ENCODE results near the gene PPP2R5C.
"Not testable (repeated sequence)": the region's sequence is repeated elsewhere in the genome, so short reads cannot be mapped to it uniquely, and the experiment has no call there.

PPP2R5C gene

DNA sequence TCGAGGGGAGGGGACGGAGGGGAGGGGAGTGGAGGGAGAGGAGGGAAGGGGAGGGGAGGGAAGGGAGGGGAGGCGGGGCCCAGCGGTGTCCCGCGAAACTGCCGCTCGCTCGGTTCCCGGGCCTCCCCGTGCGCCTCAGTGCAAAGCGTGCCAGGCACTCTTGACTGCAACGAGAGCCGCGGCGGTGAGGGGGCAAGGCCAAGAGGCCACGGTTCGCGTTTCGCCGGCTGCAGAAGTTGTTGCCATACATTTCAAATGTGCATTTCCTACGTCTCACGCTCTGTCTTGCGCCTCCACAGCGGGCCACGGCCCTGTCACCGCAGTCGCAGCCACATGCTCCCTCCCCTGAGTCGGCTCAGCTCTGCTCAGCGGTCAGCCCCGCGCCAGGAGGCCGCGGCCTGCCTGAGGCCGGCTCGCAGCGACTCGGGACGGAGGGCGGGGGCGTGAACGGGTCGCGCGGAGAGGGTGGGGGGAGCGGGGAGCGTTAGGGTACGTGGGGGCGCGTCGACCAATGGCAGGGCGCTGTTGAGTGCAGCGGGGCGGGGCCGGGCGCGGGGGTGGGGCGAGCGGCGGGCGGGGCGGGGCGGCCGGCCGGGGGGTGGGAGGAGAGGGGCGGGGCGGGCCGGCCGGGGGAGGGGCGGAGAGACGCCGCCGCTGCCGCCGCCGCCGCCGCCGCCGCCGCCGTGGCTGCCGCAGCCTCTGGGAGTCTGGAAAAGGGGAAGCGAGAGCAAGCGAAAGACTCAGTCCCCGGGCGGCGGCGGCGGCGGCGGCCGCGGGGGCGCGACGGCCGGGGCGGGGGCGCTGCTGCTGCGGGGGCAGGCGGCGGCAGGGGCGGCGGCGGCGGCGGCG, at the start of gene PPP2R5C:
PPP2R5C (plus strand) TSS at position 678 of the 849 bp plus-strand sequence. CDS start 185 bp downstream, outside the sequence.
- peak; percentile 86 for DNase-seq

DNA sequence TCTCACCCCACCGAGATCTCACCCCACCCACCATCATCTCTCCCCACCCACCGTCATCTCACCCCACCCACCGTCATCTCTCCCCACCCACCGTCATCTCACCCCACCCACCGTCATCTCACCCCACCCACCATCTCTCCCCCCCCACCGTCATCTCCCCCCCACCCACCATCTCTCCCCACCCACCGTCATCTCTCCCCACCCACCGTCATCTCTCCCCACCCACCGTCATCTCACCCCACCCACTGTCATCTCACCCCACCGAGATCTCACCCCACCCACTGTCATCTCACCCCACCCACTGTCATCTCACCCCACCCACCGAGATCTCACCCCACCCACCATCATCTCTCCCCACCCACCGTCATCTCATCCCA, 49.7 kb upstream of the PPP2R5C start:
- DNase-seq, result not testable (repeated sequence)

DNA sequence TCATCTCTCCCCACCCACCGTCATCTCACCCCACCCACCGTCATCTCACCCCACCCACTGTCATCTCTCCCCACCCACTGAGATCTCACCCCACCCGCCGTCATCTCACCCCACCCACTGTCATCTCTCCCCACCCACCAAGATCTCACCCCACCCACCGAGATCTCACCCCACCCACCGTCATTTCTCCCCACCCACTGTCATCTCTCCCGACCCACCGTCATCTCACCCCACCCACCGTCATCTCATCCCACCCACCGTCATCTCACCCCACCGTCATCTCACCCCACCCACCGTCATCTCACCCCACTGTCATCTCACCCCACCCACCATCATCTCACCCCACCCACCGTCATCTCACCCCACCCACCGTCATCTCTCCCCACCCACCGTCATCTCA, 49.2 kb upstream of the PPP2R5C start:
- not testable (repeated sequence) for DNase-seq

DNA sequence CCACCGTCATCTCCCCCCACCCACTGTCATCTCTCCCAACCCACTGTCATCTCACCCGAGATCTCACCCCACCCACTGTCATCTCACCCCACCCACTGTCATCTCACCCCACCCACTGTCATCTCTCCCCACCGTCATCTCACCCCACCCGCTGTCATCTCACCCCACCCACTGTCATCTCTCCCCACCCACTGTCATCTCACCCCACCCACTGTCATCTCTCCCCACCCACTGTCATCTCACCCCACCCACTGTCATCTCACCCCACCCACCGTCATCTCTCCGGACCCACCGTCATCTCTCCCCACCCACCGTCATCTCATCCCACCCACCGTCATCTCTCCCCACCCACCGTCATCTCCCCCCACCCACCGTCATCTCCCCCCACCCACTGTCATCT, 48.4 kb upstream of the PPP2R5C start:
- DNase-seq, result peak; percentile 51

DNA sequence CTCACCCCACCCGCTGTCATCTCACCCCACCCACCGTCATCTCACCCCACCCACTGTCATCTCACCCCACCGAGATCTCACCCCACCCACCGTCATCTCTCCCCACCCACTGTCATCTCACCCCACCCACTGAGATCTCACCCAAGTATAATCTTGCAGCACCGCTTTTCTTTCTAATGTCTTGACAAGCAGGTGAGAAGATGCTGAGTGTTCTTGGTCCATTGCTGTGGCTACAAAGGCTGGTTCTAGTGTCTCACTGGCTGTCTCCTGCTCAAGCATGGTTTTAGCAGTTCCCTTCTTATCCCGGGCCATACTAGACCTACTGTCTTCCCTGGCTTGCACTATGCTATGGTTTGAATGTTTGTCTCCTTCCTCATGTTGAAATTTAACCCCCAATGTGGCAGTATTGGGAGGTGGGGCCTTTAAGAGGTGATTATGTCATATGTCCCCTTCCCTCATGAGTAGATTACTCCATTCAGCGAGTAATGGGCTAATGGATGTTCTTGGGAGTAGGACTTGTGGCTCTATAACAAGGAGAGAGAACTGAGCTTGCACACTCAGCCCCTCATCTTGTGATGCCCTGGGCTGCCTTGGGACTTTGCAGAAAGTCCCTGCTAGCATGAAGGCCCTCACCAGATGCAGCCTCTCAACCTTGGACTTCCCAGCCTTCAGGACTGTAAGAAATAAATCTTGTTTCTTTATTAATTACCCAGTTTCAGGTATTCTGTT, 47.7 kb upstream of the PPP2R5C start:
- DNase-seq, result peak; percentile 81

DNA sequence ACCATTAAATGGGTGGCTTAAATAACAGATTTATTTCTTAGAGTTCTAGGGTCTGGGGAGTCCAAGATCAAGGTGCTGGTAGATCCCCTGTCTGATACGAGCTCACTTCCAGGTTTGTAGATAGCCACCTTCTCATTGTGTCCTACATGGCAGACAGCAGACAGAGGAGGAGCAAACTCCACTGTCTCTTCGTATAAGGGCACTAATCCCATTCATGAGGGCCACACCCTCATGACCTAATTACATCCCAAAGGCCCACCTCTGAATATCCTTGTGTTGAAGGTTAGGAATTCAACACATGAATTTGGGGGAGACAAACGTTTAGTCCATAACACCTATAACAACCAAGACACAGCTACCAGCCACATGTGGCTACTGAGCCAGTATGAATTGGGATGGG, 47.1 kb upstream of the PPP2R5C start:
- DNase-seq, result no peak

DNA sequence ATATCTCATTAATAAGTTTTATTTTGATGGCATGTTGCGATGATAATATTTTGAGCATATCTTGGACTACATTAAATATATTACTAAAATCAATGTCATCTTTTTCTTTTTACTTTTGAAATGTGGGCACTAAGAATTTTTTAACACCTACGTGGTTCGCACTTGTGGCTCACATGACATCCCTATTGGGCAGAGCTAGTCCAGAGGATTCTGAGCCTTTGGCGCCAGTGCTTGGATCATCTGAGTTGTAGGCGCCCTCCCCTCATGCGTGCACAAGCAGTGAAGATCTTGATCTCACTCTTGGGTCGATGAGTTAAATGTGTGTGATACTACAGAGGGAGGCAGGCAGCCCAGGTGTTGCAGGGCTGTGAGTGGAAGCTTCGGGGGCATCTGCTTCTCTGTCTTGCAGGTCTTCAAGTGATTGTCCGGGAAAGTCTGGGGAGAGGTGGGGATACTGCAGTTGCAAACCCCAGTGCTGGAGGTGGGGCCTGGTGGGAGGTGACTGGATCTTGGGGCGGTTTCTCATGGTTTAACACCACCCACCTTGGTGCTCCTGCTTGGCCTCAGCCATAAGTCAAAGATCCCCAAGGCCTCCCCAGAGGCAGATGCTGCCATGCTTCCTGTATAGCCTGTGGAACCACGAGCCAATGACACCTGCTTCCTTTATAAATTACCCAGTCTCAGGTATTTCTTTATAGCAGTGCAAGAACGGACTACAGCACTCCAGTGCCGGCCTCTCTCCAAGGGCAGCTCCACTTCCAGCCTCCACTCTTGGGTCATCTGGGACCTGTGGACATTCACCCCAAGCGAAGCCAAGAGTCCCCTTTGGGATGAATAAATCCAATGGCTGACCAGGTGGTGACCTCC, 46.1 kb upstream of the PPP2R5C start:
- no peak for DNase-seq

DNA sequence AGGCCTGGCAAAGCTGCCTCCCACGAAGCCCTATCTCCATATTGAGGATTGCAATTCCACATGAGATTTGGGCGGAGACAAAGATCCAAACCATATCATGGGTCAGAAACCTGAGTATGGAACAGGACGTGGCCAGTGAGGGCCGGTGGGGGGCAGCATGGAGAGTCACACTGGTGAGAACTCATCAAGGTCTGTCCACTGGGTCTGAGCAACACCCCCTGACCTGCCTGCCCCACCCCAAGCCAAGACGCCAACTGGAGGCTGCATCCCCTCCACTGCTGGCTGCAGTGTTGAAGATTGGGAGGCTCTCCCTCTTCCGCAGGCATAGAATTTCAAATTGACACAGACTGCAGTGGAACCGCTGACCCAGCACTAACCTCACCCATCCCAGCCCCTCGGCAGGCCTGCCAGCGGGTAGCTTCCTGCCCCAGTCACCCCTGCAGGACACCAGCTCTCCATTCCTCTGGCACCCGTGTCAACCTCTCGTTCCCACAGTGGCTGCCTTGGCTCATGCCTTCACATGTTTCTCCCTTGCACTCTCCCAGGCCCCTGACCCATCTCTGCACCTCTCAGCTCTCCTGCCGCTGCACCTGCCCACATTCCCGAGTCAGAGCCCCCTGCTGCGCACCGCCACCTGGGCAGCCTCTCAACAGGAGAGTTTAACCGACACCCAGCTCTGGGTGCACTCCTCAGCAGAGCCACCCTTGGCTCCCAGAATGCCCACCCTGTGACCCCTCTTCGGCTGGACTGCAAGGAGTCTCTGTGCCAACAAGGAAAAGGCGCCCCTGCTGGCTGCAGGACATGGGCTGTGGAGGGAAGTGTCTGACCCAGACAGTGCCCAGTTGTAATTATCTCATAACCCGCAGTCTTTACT, 45.2 kb upstream of the PPP2R5C start:
- DNase-seq, result no peak

DNA sequence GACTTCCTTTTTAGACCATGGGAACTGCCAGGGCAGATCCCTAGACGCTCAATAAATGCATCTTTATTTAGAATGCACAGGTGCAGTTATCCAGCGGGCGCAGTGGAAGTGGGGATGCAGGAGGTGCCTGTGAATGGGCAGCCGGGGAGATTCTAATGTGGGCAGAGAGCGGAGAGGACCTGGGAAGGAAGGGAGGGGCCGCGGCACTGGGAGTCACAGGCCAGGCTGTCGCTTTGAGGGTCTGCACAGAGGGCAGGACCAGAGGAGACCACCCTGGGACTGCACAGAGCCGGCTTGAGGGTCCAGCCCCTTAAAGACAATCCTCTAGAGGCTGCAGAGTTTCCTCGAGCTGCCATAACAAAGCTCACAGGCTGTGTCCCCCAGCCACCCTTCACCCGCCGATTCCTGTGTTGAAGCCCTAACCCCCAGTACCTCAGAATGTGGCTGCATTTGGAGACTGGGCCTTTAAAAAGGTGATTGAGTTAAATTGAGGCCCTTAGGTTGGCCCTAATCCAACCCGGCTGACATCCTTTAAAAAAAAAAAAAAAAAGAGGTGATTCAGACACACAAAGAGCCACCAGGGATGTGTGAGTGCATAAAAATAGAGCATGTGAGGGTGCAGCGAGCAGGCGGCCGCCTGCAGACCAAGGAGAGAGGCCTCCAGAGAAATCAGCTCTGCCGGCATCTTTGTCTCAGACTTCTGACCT, 44.4 kb upstream of the PPP2R5C start:
- DNase-seq, result peak; percentile 27

DNA sequence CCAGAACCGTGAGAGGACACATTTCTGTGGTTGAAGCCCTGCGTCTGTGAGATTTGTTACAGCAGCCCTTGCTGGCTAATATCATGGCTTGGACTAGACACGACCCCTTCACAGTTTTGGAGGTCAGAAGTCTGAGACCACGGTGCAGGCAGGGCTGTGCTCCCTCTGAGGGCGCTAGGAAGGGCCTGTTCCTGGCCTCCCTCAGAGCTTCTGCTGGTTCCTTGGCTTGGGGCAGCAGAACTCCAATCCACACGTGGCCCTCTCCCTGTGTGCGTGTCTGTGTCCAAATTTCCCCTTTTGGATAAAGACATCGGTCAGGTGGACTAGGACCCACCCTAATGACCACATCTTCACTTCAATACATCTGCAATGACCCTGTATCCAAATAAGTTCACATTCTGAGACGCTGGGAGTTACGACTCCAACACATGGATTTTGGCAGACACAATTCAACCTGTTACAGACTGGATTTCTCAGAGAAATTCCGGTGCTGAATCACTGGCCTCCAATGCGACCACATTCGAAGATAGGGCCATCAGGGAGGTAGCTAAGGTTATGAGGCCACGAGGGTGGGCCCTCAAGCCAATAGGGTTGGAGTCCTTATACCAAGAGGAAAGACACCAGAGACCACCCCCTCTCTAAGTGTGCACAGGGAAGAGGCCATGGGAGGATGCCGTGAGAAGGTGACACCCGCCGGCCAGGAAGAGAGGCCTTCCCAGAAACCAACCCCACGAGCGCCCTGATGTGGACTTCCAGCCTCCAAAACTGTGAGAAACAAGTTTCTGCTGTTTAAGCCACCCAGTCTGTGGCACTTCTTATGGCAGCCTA, 43.6 kb upstream of the PPP2R5C start:
- no peak for DNase-seq

DNA sequence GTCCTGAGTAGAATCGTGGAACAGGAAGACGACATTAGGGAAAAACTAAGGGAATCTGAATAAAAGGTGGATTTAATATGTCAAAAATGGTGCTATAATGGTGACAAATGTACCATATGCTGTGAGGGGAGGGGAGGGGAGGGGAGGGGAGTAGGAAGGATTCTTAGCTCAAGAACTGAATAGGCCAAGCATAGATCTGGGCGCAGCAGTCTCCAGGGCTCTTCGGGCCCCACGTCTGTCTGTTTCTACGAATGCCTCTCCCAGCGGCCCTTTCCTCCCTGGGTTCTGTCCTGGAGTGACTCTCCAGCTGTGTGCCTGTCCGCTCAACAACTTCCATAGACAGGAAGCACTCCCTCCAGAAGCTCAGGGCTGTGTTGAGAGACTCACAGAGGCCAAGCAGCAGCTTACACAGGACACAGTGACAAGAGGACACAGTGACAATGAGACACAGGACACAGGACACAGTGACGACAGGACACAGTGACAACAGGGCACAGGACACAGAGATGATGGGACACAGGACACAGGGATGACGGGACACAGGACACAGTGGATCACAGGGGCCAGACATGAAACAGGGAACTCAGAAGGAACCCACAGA, 42.4 kb upstream of the PPP2R5C start:
- no peak for DNase-seq

DNA sequence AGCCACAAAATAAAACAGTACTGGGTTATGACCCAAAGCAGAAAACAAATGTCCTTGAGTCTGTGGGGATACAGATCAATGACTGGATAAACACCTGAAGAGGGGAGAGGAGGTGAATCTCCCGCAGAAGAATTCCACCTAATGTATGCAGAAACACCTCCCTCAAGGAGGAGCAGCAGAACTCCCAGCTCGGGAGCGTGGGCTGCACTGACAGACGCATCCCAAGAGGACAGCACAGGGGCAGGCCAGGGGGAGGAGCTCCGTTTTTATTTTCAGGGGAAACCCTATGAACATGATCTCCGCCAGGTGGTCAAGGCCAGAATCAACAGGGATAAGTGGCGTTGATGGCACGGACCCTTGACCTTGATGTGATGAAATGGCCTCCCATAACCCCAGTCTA, 41.8 kb upstream of the PPP2R5C start:
- DNase-seq, result no peak

DNA sequence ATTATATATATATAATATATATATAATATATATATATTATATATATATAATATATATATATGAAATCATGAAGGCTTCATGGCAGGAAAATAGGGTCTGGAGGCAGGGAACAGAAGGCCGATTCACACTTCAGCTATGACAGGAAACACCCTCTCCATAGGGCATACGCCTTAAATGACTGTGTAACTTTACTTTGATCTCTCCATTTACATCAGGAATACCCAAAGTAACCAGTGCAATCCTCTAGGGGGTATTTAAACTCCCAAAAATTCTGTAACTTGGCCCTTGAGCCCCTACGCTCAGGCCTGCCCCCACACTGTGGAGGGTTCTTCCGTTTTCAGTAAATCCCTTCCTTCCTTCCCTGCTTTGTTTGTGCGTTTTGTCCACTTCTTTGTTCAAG, 40.4 kb upstream of the PPP2R5C start:
- no peak for DNase-seq

DNA sequence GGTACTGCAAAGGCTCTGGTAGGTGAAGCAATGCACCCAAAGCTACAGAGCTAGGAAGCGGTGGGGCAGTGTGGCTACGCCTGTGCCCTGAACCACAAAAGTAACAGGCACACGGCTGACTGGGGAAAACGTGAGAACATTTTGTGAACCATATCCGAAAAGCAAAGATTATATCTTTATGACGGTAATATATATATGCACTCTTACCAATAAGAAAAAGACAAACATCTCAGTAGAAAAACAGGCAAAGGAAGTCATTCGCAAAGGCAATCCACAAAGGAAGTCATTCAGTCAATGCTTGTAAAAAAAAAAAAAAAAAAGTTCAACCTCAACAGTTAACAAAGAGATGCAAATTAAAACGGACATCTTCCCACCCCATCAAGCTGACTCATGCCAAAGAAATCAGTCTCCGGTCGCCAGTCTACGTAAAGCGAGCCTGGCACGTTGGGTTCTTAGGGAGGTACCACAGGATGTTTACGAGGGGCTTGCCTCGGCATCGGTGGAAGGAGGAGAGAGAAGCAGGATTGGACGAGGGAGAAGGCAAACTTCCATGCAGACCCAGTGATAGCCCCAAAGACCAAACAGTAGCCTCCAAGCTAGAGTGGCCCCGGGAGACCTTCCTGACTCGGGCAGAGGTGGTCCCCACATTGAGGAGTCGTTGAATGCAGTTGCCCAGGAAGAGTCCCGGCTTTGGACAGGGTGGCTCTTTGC, 39.4 kb upstream of the PPP2R5C start:
- DNase-seq, result peak; percentile 92

DNA sequence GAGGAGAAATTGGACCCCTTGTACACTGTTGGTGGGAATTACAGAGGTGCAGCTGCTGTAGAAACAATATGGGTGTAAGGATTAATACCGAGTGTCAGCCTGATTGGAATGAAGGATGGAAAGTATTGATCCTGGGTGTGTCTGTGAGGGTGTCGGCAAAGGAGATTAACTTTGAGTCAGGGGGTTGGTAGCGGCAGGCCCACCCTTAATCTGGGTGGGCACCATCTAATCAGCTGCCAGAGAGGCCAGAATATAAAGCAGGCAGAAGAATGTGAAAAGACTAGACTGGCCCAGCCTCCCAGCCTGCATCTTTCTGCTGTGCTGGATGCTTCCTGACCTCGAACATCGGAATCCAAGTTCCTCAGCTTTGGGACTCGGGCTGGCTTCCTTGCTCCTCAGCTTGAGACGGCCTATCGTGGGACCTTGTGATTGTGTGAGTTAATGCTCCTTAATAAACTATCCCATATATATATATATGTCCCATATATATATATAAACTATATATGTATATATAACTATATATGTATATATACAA, 38.4 kb upstream of the PPP2R5C start:
- DNase-seq, result no peak

DNA sequence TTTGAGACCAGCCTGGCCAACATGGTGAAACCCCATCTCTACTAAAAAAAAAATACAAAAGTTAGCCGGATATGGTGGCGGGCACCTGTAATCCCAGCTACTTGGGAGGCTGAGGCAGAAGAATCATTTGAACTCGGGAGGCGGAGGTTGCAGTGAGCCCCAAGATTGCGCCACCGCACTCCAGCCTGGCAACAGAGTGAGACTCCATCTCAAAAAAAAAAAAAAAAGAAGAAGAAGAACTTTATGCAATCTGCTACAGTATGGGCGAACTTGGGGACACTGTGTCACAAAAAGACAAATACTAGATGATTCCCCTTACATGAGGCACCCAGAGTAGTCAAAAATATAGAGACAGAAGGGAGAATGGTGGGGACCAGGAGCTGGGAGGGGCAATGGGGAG, 35.9 kb upstream of the PPP2R5C start:
- DNase-seq, result not testable (repeated sequence)

DNA sequence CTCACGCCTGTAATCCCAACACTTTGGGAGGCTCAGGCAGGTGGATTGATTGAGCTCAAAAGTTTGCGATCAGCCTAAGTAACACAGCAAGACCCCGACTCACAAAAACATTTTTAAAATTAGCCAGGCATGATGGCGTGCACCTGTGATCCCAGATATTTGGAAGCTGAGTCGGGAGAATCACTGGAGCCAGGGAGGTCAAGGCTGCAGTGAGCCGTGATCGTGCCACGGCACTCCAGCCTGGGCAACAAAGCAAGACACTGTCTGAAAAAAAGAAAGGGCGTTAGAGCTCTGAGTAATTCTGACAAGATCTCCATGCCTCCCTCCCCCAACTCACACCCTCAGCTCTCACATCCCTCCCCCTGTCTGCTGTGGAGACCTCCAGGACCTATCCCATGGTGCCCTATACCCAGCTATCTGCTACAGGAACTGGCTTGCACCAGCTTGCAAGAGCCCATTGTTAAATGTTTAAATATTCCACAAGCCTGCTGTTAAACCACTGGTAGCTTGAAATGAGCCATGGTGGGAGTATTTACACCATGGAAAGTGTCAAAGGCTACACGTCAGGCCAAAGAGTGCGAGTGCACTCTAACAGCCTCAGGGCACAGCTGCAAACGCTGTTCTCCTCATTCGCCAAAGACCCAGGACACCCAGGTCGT, 35.1 kb upstream of the PPP2R5C start:
- DNase-seq, result no peak

DNA sequence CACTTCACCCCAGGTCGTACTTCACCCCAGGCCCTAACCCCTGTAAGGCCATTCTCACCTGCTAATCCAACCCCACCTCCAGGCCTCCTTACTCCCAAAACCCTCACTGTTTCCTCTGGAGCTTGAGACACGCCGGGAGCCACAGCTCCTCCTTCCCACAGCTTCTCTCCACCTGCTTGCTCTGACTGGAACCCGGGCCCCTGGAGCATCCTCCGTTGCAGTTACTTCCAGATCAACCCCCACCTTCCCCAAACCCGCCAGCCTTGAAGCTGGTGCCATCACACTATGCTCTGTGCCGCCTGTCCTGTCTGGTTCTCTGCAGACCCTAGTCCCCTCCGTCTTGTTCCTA, 34.6 kb upstream of the PPP2R5C start:
- no peak for DNase-seq

All from CD4-positive, alpha-beta T cell treated with Interleukin-4 for 4 hours (primary cell).